Activated T-cell treated with anti-CD3 and anti-CD28 coated beads for 4 hours (primary cell): ENCODE data around the gene RSBN1L.

Experiments used
- DNase-seq: peaks from one replicate; pipeline ENCODE4 v3.0.0-alpha.2; 2020

RSBN1L gene

GRCh38 chr7:77734659-77735421, 38.6 kb downstream of the RSBN1L start:
- DNase-seq = no peak

GRCh38 chr7:77735457-77735856, 39.2 kb downstream of the RSBN1L start:
- DNase-seq = no peak

- DNase-seq = no peak
Measured at GRCh38 chr7:77736991-77737390, 40.7 kb downstream of the RSBN1L start.

- no peak for DNase-seq
Measured at GRCh38 chr7:77738382-77738781, 42.1 kb downstream of the RSBN1L start.

GRCh38 chr7:77738871-77739270, 42.6 kb downstream of the RSBN1L start:
- DNase-seq = no peak

- DNase-seq = no peak
Measured at GRCh38 chr7:77740257-77740656, 44.0 kb downstream of the RSBN1L start.

GRCh38 chr7:77743518-77743917, 47.3 kb downstream of the RSBN1L start:
- DNase-seq = no peak

- no peak for DNase-seq
Measured at GRCh38 chr7:77745746-77746145, 49.5 kb downstream of the RSBN1L start.

- no peak for DNase-seq
Measured at GRCh38 chr7:77746164-77746823, 50.0 kb downstream of the RSBN1L start.

GRCh38 chr7:77746824-77747165, 50.5 kb downstream of the RSBN1L start:
- DNase-seq = no peak

GRCh38 chr7:77747178-77747577, 50.9 kb downstream of the RSBN1L start:
- DNase-seq = no peak

GRCh38 chr7:77747718-77748117, 51.5 kb downstream of the RSBN1L start:
- no peak for DNase-seq

- no peak for DNase-seq
Measured at GRCh38 chr7:77752016-77752415, 55.8 kb downstream of the RSBN1L start.

- no peak for DNase-seq
Measured at GRCh38 chr7:77753173-77753572, 56.9 kb downstream of the RSBN1L start.

GRCh38 chr7:77757589-77757988, 61.3 kb downstream of the RSBN1L start:
- DNase-seq = no peak

- peak; percentile 78 for DNase-seq
Measured at GRCh38 chr7:77759294-77759889, 63.1 kb downstream of the RSBN1L start.

- no peak for DNase-seq
Measured at GRCh38 chr7:77760809-77761453, 64.7 kb downstream of the RSBN1L start.

GRCh38 chr7:77765481-77765880, 69.2 kb downstream of the RSBN1L start:
- DNase-seq = no peak

GRCh38 chr7:77765906-77766800, 69.9 kb downstream of the RSBN1L start:
- no peak for DNase-seq

GRCh38 chr7:77766801-77767605, 70.7 kb downstream of the RSBN1L start:
- DNase-seq = no peak

GRCh38 chr7:77770316-77770715, 74.1 kb downstream of the RSBN1L start:
- DNase-seq = no peak

GRCh38 chr7:77771901-77772300, 75.6 kb downstream of the RSBN1L start:
- no peak for DNase-seq
